B cell (primary cell): ENCODE results near the gene DNAI1. TPM values are rescaled to one million over a fixed set of nuclear protein-coding genes. Genes with fewer than 3 reads are reported as not detected.

Experiments
- ATAC-seq: fragments of 200-7000 bp; cut with Tn5 transposase; one replicate; pipeline ENCODE4 v1.10.0; 2021; ENCODE audit warnings: low read depth, mild to moderate bottlenecking, moderate number of reproducible peaks, moderate library complexity
- CTCF ChIA-PET: fragments of 350-600 bp; sonication (Branson Sonifier 250); formaldehyde crosslinking; loops from one replicate; lab custom pipeline; 2021; ENCODE audit warnings: antibody characterized with exemption, inconsistent platforms; lab: Charles Lee
- POLR2A ChIA-PET: fragments of 350-600 bp; sonication (Branson Sonifier 250); formaldehyde crosslinking; loops from one replicate; lab custom pipeline; 2021; ENCODE audit warnings: antibody characterized with exemption; lab: Charles Lee
- DNase-seq: peaks from one replicate; pipeline ENCODE4 v3.0.0; 2013
- H2AFZ ChIP-seq: 2 replicates; pipeline ENCODE4 v1.6.1; 2012; ENCODE audit warnings: mild to moderate bottlenecking, low read depth, low read length; ENCODE audit not compliant: insufficient read depth, poor library complexity, severe bottlenecking
- H3K27ac ChIP-seq, 2 donors: 1 replicate in 1 of 2; 2 replicates in 1 of 2; pipeline ENCODE4 v1.5.1; 2012 to 2013; ENCODE audit warnings: low read length in 2 of 2, mild to moderate bottlenecking in 2 of 2, moderate library complexity in 1 of 2
- H3K27me3 ChIP-seq, 4 experiments: fragments of 200-600 bp in 1 of 4; sonication (generic) in 1 of 4; replicated peaks in 1 of 4; 1 replicate in 2 of 4; 2 replicates in 2 of 4; pipeline versions ENCODE4 v1.6.1 to v1.7.0; 2013 to 2016; ENCODE audit warnings: low read length in 3 of 4, mild to moderate bottlenecking in 2 of 4, mixed read lengths in 1 of 4, moderate library complexity in 1 of 4; ENCODE audit not compliant: insufficient read depth in 4 of 4, control insufficient read depth in 3 of 4; ENCODE audit errors: control extremely low read depth in 1 of 4
- H3K36me3 ChIP-seq, 2 experiments: replicated peaks in 1 of 2; 1 replicate in 1 of 2; 2 replicates in 1 of 2; pipeline versions ENCODE4 v1.6.1 to v1.7.1; 2013; ENCODE audit warnings: low read length in 1 of 2; ENCODE audit not compliant: insufficient read depth in 2 of 2, control insufficient read depth in 1 of 2; ENCODE audit errors: control extremely low read depth in 1 of 2, extremely low read depth in 1 of 2
- H3K4me1 ChIP-seq, 2 donors: fragments of 200-600 bp in 1 of 2; sonication (generic) in 1 of 2; 1 replicate in 1 of 2; 2 replicates in 1 of 2; pipeline versions ENCODE4 v1.5.1 to v1.6.1; 2013 to 2017; ENCODE audit warnings: low read length in 2 of 2; ENCODE audit not compliant: control insufficient read depth in 2 of 2, insufficient read depth in 2 of 2
- H3K4me2 ChIP-seq: replicated peaks from 2 replicates; pipeline ENCODE3; 2012; ENCODE audit warnings: mild to moderate bottlenecking, low read depth, low read length; ENCODE audit not compliant: poor library complexity, severe bottlenecking
- H3K4me3 ChIP-seq, 5 experiments: fragments of 200-600 bp in 1 of 5; sonication (generic) in 1 of 5; 1 replicate in 3 of 5; 2 replicates in 2 of 5; pipeline versions ENCODE4 v1.5.1 to v1.7.0; 2011 to 2016; ENCODE audit warnings: low read length in 4 of 5, mild to moderate bottlenecking in 4 of 5, low read depth in 2 of 5, control low read depth in 1 of 5, moderate library complexity in 1 of 5; ENCODE audit not compliant: insufficient read depth in 1 of 5; ENCODE audit errors: control extremely low read depth in 1 of 5, extremely low read depth in 1 of 5
- H3K79me2 ChIP-seq: fragments of 200-600 bp; sonication (generic); one replicate; pipeline ENCODE4 v1.6.0; 2016; ENCODE audit warnings: low read length; ENCODE audit not compliant: control insufficient read depth, insufficient read depth
- H3K9ac ChIP-seq: fragments of 200-600 bp; sonication (generic); 2 replicates; pipeline ENCODE4 v1.6.1; 2017; ENCODE audit warnings: mild to moderate bottlenecking, low read length, moderate library complexity
- H3K9me3 ChIP-seq, 3 donors: one replicate each; pipeline versions ENCODE4 v1.6.1 to v1.7.1; 2013; ENCODE audit warnings: low read length in 2 of 3; ENCODE audit not compliant: control insufficient read depth in 2 of 3, insufficient read depth in 1 of 3; ENCODE audit errors: control extremely low read depth in 1 of 3
- H4K20me1 ChIP-seq: 2 replicates; pipeline ENCODE4 v1.6.0; 2012; ENCODE audit warnings: mild to moderate bottlenecking, low read length; ENCODE audit not compliant: insufficient read depth, control insufficient read depth, poor library complexity, severe bottlenecking
- H3K27ac Mint-ChIP-seq: one replicate; pipeline ENCODE4 v1.8.0; 2021; ENCODE audit warnings: mixed read lengths
- H3K27me3 Mint-ChIP-seq: one replicate; pipeline ENCODE4 v1.8.0; 2021; ENCODE audit warnings: mixed read lengths
- H3K4me1 Mint-ChIP-seq: one replicate; pipeline ENCODE4 v1.8.0; 2021; ENCODE audit warnings: mixed read lengths
- H3K4me3 Mint-ChIP-seq: one replicate; pipeline ENCODE4 v1.8.0; 2021; ENCODE audit warnings: mixed read lengths
- H3K9me3 Mint-ChIP-seq: one replicate; pipeline ENCODE4 v1.8.0; 2022; ENCODE audit warnings: mixed read lengths; ENCODE audit not compliant: insufficient read depth
- EZH2 ChIP-seq: IDR thresholded peaks from 2 replicates; pipeline ENCODE4 v1.6.1; 2012; ENCODE audit warnings: borderline replicate concordance, low read depth, mild to moderate bottlenecking, moderate library complexity, low read length; ENCODE audit not compliant: insufficient read depth, poor library complexity, severe bottlenecking
- WGBS: methylation state at CpG from one replicate; pipeline ENCODE4 v1.1.5; 2013; ENCODE audit warnings: missing lambda C conversion rate; ENCODE audit not compliant: insufficient coverage; 5-methylcytosine and 5-hydroxymethylcytosine counted together
- intact Hi-C: fragments of 100-400 bp; cut with micrococcal nuclease; formaldehyde crosslinking; loops from one replicate; pipeline ENCODE4 v1.10.0; 2022
- polyA plus RNA-seq: library from polyadenylated mRNA; depleted of rRNA; stranded (reverse); fragments of >200 nt; gene quantifications from 2 replicates; pipeline ENCODE4 v1.2.3, GENCODE V29; 2012
- total RNA-seq, 2 donors: library from RNA; stranded (reverse); fragments of 120-200 nt in 1 of 2; gene quantifications; 1 replicate in 1 of 2; 2 replicates in 1 of 2; pipeline versions ENCODE4 v1.2.3 to v1.2.4, GENCODE V29; 2013 to 2022
- TF ChIP-seq, protein P1 (sequence below): fragments of 200-600 bp; IDR thresholded peaks from one replicate; pipeline ENCODE4 v1.8.0; 2022; ENCODE audit warnings: antibody characterized with exemption, mild to moderate bottlenecking

The DNAI1 gene
- total and polyA plus RNA-seq, 2 donors (not counting 1 experiment from before 2014, with no cell fraction given), result not detected

DNA sequence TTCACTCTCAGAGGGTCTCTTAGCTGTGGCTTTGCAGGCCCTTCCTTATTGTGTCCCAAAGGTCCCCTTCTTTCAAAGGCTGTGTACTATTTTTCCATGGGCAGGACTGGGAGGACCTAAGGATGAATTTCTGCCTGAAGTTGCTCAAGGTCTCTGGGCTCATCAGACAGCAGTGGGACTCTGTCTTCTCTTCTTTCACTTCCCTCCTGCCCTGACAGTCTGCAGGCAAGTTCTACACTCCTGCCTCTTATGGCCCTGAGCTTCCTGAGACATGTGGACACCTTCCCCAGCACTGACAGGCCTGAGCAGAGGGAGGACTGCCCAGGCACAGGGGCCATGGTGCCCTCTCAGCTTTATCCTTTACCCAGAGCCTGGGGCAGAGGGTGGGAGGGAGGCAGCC, 49.4 kb downstream of the DNAI1 start:
- Mint-ChIP-seq H3K4me1 (no peaks in the 10 kb centered on the region), H3K27me3 (peaks cover 35% of the 10 kb centered on the region), H3K9me3 (no peaks in the 10 kb centered on the region), H3K27ac (no peak overlapping the region), H3K4me3 (no peak overlapping the region)
- H3K4me1 ChIP-seq, result no peaks in the 10 kb centered on the region
- no peak for ATAC-seq
- intact Hi-C loops, result no loop called here
- no peaks in the 10 kb centered on the region for H3K9me3 ChIP-seq
- no peak for DNase-seq
- no peak overlapping the region for H3K4me2 ChIP-seq
- no peak overlapping the region for H2AFZ ChIP-seq
- H3K36me3 ChIP-seq, result no peaks in the 10 kb centered on the region
- H4K20me1 ChIP-seq, result no peaks in the 10 kb centered on the region
- H3K27me3 ChIP-seq, result peaks cover 0 to 9% (median 0%) of the 10 kb centered on the region in 4 experiments
- no peak overlapping the region for H3K27ac ChIP-seq
- H3K4me3 ChIP-seq, result no peak overlapping the region
- POLR2A ChIA-PET, result no interaction called here
- TF ChIP-seq, protein P1, sequence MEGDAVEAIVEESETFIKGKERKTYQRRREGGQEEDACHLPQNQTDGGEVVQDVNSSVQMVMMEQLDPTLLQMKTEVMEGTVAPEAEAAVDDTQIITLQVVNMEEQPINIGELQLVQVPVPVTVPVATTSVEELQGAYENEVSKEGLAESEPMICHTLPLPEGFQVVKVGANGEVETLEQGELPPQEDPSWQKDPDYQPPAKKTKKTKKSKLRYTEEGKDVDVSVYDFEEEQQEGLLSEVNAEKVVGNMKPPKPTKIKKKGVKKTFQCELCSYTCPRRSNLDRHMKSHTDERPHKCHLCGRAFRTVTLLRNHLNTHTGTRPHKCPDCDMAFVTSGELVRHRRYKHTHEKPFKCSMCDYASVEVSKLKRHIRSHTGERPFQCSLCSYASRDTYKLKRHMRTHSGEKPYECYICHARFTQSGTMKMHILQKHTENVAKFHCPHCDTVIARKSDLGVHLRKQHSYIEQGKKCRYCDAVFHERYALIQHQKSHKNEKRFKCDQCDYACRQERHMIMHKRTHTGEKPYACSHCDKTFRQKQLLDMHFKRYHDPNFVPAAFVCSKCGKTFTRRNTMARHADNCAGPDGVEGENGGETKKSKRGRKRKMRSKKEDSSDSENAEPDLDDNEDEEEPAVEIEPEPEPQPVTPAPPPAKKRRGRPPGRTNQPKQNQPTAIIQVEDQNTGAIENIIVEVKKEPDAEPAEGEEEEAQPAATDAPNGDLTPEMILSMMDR, result no peak
- no peak for TF ChIP-seq EZH2
- CTCF ChIA-PET, result no interaction called here
- H3K9ac ChIP-seq, result no peak overlapping the region
- H3K79me2 ChIP-seq, result no peaks in the 10 kb centered on the region

DNA sequence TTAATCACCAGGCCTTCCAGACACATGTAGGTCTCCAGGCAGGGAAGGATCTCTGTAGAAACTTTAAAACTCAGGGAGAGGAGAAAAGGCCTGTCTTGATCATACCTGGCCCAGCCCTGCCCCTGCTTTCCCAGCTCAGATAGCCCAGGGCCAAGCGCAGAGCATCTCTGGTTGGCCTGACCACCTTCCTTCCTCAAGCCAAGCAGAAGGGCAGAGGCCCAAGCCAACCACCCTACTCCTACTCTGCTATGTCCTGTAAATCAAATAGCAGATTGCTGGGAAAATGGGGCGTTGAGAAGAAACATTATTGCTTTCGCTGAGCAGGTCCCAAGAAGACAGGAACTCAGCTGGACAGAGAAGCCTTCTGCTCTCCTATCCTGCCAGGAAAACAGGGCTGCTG, 49.9 kb downstream of the DNAI1 start:
- DNase-seq (no peak), ATAC-seq (no peak)
- Mint-ChIP-seq H3K4me3 (no peak overlapping the region), H3K4me1 (no peaks in the 10 kb centered on the region), H3K27ac (no peak overlapping the region), H3K27me3 (peaks cover 35% of the 10 kb centered on the region), H3K9me3 (no peaks in the 10 kb centered on the region)
- Histone ChIP-seq H3K9me3 (no peaks in the 10 kb centered on the region), H3K4me2 (no peak overlapping the region), H3K36me3 (no peaks in the 10 kb centered on the region), H3K4me1 (no peaks in the 10 kb centered on the region), H3K9ac (no peak overlapping the region), H4K20me1 (no peaks in the 10 kb centered on the region), H3K79me2 (no peaks in the 10 kb centered on the region), H3K27me3 (peaks cover 0 to 9% (median 0%) of the 10 kb centered on the region in 4 experiments), H3K4me3 (no peak overlapping the region), H2AFZ (no peak overlapping the region), H3K27ac (no peak overlapping the region)
- intact Hi-C loops, result no loop called here
- POLR2A ChIA-PET, result no interaction called here
- CTCF ChIA-PET, result no interaction called here
- TF ChIP-seq, protein P1, result no peak
- no peak for TF ChIP-seq EZH2
- 95% methylated on average over 3 of the region's 3 CpGs for WGBS
